ENCODE results near the gene DAGLB.
"Not testable (repeated sequence)": the region's sequence is repeated elsewhere in the genome, so short reads cannot be mapped to it uniquely, and the experiment has no call there.

DAGLB gene

DNA sequence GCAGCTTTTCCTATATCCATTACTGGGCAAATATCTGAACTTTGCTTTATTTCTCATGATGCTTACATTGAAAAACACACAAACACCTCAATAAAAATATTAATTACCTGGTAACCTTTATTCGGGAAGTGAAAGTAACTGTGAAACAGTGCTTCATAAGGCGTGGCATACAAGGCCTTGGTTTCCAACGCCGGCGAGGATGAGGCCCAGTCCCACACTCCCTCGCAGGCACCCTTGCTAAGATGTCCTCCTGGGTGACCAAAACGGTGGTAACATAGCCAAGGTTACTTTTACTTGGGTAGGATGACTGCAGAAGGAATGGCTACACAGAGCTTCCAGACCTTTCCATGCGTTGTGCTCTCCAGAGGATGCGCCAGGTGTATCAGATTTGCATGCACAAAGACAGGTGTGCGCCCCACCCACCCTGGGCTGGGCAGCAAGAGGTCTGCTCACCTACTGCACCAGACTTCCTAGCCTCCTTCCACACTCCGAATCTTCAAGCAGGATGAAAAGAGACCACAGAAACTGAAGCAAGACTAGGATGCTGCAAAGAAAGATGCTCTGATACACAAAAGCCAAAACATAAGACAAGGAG is 13.3 kb upstream of the DAGLB start:
- no peak for DNase-seq (ENCODE audit: low read depth)

DNA sequence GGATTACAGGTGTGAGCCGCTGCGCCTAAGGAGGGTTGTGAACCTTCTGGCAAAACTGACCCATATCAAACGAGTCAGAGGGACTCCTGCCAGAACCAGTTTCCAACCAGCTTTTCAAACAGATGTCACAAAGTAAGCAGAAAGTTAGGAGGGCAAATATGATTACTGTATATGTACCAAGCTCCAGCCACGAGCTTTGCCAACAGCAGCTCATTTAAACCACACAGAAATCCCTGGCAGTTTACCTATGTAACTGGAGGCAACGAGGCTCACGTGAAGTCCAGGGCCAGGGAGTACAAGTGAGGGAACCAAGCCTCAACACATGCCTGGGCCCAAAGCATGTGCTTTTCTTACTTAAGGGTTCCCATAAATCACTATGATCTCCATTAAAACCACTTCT is 12.5 kb upstream of the DAGLB start:
- DNase-seq (ENCODE audit: low read depth), result no peak

DNA sequence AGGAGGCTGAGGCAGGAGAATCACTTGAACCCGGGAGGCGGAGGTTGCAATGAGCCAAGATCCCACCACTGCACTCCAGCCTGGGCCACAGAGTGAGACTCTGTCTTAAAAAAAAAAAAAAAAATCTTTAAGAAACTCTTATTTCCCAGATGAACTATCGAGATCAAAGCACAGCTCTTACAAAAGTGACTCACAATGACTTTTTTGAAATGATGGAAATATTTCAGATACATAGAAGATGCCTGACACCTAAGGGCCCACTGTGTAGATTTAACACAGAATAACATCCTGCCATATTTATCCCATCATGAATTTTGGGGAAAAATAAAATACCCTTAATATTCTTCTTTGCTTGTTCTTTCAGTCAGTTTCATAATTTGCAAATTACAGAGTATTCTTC is 10.9 kb upstream of the DAGLB start:
- DNase-seq (ENCODE audit: low read depth), result not testable (repeated sequence)

DNA sequence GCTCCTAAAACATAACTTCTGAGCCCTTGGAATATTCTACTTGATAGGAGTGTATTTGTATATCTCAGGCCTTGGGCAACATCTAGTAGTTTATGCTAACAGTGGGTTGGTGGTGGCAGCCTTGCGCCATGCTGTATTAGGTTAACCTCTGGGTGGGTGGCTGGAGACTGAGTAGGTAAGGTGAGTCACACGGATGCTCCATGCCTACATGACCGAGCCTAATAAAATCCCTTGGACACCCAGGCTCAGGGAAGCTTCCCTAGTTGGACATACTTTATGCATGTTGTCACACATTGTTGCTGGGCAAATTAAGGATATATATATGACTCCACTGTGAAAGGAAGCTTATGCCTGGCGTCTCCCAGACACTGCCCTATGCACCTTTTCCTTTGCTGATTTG is 6.0 kb upstream of the DAGLB start:
- DNase-seq (ENCODE audit: low read depth), result no peak

DNA sequence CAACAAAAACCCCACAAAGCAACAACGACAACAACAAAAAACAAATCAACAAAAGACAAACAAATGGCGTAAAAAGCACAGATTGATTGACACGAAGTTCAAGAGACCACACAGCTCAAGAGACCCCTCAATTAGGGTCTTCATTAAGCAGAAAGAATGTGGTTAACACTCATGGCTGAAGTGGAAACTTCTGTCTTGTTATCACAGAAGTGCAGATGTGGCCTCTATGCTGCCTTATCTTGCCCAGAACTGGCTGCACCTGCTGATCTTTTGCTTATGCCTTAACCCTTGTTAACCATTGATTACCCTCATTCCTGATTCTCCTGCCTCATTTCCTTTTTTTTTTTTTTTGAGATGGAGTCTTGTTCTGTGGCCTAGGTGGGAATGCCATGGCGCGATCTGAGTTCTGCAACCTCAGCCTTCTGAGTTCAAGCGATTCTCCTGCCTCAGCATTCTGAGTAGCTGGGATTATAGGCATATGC is 3.5 kb upstream of the DAGLB start:
- no peak for DNase-seq (ENCODE audit: low read depth)

DNA sequence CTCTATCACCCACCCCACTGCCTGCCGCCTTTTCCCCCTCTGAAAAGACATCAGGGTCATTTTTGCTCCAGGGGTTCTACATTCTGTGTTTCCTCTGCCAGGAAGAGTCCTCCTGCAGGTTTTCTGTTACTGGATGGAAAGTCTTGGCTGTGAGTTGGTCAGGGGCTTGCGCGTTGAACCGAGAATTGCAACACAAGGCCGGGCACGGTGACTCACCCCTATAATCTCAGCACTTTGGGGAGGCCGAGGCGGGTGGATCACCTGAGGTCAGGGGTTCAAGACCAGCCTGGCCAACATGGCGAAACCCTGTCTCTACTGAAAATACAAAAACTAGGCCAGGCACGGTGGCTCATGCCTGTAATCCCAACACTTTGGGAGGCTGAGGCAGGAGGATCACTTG is 2.8 kb upstream of the DAGLB start:
- DNase-seq (ENCODE audit: low read depth), result not testable (repeated sequence)

DNA sequence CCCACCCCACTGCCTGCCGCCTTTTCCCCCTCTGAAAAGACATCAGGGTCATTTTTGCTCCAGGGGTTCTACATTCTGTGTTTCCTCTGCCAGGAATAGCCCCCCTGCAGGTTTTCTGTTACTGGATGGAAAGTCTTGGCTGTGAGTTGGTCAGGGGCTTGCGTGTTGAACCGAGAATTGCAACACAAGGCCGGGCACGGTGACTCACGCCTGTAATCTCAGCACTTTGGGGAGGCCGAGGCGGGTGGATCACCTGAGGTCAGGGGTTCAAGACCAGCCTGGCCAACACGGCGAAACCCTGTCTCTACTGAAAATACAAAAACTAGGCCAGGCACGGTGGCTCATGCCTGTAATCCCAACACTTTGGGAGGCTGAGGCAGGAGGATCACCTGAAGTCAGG is 2.1 kb upstream of the DAGLB start:
- not testable (repeated sequence) for DNase-seq (ENCODE audit: low read depth)

DNA sequence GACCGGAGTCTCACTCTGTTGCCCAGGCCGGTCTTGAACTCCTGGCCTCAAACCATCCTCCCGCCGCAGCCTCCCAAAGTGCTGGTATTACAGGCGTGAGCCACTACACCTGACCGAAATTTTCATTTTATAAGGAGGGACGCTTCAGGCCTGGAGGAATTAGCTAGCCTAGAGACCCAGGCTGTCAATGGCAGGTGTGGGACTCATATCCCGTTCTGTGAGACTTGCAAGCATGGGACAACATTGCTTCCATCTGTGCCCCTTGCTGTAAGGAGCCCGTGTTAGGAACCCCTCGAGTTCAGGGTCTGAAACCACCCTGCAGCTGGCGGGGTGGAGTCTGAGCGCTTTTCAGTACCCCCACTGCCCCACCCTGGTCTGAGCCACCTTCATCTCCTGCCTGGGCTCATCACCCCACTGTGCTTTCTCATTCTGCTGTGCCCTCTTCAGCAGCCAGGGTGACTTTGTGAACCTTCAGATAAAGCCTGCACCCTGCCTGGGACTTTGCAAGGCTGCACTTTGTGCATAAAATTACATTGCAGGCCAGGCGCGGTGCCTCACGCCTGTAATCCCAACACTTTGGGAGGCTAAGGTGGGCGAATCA is 1.3 kb upstream of the DAGLB start:
- DNase-seq (ENCODE audit: low read depth), result no peak

DNA sequence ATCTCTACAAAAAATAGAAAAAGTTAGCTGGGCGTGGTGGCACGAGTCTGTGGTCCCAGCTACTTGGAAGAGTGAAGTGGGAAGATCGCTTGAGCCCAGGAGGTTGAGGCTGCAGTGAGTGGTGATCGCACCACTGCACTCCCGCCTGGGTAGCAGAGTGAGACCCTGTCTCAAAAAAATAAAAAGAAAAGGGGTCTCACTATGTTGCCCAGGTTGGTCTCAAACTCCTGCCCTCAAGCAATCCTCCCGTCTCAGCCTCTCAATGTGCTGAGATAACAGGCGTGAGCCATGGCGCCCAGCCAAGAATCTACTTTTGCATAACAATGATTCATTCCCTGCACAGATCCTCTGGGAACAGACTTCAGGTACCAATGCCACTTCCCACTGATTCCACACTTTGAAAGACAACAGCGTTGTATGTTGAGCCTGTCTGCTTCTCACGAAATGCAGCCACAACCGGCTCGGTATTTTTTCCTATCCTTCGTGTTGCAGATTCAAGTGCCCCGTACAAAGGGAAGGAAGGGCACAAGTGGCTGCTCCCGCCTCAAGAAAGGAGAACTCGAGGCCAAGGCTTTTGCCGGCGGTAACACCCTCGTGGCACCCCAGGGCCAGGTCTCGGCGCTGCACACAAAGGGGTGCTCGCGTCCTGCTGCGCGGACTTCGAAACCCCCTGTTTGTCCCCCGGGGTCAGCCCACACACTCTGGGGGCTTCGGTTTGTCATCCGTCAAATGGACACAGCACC is 745 bp downstream of the DAGLB start:
- no peak for DNase-seq (ENCODE audit: low read depth)

DNA sequence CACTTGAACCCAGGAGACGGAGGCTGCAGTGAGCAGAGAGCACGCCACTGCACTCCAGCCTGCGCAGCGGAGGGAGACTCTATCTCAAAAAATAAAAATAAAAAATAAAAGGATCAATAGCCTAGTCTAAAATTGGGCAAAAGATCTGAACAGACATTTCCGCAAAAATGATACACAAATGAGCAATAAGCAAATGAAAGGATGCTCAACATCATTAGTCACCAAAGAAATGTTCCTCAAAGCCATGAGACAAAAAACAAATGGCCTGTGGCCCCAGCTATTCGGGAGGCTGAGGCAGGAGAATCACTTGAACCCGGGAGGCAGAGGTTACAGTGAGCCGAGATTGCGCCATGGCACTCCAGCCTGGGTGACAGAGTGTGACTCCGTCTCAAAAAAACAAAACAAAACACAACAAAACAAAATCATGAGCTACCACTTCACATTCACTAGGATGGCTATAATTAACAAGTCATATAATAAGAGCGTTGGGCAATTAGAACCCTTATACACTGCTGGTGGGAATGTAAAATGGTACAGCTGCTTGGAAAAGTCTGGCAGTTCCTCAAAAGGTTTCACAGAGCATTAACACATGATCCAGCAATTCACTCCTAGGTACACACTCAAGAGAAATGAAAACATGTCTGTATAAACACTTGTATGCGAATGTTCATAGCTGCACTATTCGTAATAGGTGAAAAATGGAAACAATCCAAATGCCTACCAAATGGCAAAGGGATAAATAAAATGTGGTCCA is 3.1 kb downstream of the DAGLB start:
- DNase-seq (ENCODE audit: low read depth), result no peak

DNA sequence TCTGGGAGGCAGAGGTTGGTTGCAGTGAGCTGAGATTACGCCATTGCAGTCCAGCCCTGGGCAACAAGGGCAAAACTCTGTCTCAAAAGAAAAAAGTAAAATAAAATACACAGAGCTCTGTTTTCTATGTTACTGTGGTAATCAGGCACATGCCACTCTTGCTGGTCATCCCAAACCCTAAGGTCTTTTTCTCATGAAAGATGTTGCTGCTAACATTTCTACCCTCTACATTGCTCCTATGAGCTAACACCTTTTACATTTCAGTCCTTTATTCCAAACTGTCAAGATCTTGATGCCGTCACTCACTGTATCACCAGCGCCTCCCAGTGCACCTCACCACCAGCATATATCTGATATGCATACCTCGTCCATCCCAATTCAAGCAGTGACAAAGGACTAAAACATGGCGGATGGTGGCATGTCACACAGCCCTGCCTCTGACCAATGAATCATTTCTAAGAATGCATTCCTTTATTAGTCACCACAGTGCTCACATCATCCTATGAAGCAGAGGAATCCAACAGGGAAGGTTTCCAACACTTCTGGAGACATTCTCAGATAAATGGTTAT is 4.3 kb downstream of the DAGLB start:
- no peak for DNase-seq (ENCODE audit: low read depth)

DNA sequence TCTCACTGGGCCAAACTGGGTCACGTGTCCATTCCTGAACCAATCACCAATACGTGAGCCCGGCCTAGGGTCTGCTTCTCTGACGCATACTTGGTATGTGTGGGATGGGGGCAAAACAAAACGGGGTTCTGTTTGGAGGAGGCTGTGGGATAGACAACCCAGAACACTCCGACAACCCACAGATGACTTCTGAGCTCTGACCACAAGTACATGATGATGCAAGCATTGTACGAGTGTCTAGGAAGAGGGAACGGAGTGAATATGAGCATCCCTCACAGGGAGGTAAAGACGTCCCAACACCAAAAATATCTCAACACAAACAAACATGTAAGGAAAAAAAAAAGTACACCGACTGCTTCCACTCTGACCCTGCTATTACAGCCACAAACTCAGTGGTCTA is 5.6 kb downstream of the DAGLB start:
- DNase-seq (ENCODE audit: low read depth), result no peak

DNA sequence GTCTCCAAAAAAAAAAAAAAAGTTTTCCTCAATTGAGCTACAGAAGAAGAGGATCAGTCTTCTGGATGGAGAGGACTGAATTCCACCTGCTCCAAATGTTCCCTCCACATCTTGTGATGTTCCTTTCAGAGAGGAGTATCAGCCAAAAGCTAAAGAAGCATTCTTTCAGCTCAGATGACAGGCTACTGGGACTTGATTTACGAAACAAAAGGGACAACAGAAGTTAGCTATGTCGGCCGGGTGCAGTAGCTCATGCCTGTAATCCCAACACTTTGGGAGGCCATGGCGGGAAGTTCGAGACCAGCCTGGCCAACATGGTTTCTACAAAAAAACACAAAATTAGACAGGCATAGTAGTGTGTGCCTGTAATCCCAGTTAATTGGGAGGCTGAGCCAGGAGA is 7.4 kb downstream of the DAGLB start:
- DNase-seq (ENCODE audit: low read depth), result no peak

DNA sequence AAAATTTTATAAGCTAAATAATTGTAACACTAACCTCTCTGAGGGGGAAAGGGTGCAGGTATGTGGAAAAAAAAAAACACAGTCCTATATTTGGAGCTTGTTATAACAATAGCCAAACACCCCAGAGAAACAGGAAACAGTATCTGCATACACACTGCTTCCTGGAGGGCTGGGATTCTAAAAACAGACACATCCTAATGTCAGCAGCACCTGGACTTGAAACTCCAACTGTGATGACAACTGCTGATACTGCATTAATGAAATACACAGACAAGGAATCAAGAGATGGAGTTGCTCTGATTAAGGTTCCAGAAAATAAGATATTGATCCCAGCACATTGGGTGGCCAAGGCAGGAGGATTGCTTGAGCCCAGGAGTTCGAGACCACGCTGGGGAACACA is 9.3 kb downstream of the DAGLB start:
- DNase-seq (ENCODE audit: low read depth), result no peak

DNA sequence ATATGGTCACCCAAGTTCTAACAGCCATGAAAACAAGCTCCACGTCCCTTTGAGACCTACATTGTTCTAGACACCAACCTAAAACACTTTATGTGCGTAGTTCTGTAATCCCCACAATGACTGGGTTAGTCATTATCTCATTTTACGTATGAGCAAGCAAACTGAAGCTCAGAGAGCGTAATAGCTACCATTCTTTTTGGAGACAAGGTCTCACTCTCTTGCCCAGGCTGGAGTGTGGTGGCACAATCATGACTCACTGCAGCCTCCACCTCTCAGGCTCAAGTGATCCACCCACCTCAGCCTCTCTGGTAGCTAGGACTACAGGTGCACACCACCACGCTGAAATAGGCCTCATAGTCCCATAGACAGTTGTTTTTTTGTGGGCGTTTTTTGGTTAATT is 10.5 kb downstream of the DAGLB start:
- DNase-seq (ENCODE audit: low read depth), result no peak

DNA sequence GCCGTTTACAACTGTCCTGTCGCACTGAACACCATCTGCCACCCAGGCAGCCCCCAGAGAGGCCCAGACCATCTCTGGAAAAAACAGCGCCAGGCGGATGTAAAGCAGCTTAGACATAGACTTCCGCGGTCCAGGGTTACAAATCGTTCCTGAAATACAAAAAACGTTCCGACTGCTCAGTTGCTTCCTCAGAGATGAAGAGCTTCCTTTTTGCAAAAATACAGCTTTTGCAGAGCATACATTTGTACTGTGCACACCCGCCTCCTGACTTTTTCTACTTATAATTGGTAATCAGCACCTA is 11.4 kb downstream of the DAGLB start:
- no peak for DNase-seq (ENCODE audit: low read depth)

DNA sequence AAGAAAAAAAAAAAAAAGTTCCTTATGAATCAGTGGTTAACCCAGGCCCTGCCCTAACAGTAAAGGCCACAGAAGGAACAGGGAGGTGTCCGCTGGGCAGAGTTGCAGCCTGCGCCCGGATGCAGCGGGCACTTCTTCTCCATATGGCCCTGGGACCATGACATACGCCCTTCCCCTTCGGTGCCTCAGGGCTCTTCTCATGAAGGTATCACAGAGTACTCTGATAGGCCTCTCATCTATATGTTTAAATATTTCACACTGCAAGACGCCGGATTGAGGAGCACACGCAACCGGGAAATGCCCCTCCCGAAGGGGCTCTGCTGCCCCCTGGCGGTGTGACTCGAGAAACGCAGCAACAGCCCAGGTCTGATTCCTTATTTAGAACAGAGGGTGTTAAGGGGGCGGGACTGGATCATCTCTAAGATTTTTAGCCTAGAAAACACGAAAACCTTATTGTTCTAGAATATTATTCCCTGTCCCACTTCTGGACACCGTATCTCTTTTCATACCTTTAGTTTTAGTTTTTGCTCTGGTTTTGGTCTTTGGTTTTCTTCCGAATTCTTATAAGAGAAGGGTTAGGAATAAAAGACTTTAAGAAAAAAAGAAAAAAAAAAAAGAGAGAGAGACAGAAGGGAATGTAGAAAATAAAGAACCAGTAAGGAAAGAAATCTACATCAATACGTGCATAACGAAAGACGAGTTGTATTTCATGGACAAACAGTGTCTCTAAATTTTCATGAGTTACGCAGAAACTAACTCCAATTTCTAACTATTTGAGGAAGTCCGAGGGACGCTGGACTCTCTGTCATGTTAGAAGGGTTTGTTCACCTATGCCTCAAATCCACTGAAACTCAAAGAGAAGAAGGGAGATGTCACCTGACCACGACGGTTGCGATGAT is 12.0 kb downstream of the DAGLB start:
- DNase-seq (ENCODE audit: low read depth), result peak; percentile 64

DNA sequence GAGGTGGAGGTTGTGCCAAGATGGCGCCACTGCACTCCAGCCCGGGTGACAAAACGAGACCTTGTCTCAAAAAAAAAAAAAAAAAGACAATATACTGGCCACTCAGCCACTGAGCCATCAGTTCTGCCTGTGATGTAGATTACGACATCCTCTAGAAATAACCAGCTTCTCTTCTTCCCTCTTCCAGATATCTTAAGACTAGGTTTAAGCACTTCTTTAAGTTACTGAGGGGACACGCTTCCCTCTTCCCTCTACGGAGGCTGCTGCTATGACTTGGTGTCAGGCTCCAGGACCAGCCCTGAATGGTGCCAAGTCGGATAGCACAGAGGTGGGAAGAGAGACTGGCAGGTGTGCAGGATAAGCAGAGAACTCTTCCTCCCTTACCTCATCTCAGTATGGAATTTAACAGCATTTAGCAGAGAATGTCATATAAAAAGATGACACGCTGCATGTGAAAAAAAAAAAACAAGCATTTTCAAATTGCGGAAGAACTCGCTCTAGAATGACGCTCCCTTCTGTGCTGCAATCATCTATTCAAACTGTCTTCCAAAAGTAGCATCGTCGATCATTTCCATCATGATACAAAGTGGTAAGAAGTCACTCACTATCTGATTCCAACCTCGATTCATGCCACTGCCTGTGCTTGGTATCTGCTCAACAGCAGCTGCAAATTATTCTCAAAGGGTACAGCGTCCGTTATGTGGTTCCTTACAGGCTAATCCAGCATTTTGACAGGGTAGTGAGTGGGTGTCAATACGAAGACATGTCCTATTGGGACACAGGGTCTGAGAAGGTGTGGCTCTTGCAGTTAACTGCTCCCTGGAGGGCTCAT is 13.8 kb downstream of the DAGLB start:
- DNase-seq (ENCODE audit: low read depth), result no peak

DNA sequence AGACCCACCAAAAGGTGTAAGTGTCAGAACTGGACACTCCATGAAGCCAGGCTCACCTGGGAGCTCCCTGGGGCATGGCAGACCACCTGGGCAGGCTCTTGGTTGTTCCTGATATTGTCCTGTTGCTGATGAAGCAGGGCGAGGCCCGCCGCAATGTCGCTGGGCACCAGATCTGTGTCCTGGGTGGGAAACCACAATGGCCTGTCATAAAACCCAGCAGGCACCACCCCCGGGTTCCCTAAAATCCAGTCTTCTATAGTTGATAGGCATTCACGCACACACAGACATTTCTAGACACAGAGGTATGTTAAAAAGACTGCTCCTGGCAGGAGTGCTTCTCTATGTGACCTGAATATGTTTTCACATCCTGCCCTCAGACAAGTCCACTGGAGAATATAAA is 15.0 kb downstream of the DAGLB start:
- DNase-seq (ENCODE audit: low read depth), result no peak

DNA sequence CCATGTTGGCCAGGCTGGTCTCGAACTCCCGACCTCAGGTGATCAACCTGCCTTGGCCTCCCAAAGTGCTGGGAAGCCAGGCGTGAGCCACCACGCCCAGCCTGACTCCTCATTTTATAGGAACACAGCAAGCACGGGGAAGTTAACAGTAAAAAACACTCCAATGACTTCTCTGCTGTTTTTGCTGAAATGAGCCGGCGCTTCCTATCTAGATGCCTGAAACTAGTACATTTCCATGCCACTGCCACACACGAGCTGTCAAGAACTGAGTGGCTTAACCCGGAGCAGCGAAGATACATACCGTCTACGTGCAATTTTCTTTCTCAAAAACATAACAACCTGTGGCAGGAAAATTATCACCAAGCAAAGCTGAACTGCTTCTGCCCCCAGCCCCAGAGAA is 16.8 kb downstream of the DAGLB start:
- DNase-seq (ENCODE audit: low read depth), result no peak

All from T-helper 22 cell (primary cell).